ENCODE data around the gene TGFBR3. TPM values are rescaled to one million over a fixed set of nuclear protein-coding genes. Genes with fewer than 3 reads are reported as not detected.

TGFBR3 gene
- 1 to 10 TPM; 3.7 to 4.0 TPM for total RNA-seq

DNA sequence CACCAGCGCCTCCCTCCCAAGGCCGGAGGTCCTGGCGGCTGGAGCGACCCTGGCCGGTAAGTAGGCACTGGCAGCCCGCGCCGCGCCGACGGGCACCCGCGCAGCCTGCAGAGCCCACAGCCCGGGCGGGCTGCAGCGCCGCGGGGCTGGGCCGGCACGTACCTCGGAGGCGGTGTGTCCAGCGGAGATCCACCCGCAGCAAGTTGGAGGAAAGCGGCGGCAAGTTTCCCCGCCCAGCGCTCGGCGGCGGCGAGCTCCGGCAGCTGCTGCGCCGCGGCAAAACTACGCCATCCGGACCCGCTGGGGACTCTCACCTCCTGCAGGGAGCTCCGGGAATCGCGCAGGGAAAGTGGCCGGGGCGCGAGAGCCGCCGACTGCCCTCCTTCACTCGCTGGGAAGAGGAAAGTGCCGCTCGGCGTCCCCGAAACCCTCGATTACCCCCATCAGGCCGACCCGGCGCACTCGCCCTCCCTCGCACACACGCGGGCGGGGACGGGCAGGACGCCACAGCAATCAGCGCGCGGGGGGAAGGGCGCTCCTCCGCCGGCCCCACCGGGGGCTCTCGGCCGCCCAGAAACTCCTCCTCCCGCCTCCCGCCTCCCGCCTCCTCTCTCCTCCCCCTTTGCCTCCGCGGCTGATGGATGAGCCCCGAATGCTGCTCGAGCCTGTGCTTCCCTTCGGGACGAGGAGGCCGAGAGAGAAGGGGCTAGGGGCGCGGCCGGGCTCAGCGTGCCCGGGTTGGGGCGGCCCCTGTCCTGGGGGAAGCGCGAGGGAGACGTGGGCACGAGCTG is at the start of gene TGFBR3:
Gene TGFBR3, minus strand, starts transcription at position 436 of the 791 bp plus-strand sequence. CDS start 24,620 bp downstream, outside the sequence.
- H3K4me3 Mint-ChIP-seq: peak within 1 kb of the TSS; percentile 78
- peaks cover 33% of the 10 kb centered on the region for H3K4me1 Mint-ChIP-seq (ENCODE audit: low read depth)
- peaks cover 3% of the 10 kb centered on the region for H3K36me3 Mint-ChIP-seq (ENCODE audit: low read depth)
- peak within 1 kb of the TSS; percentile 34 for H3K27ac Mint-ChIP-seq
- peaks cover 40% of the 10 kb centered on the region for H3K27me3 Mint-ChIP-seq (ENCODE audit: low read depth)
- DNase-seq (peak; percentile 67), ATAC-seq (peak; percentile 82)
- CTCF ChIA-PET: interaction anchor here (1.1 to 3.3 kb wide), 9 partner anchors 10 to 384 kb away, joined by 3 to 42 read pairs (median 4); no protein-coding TSS in a partner anchor
- H3K9me3 Mint-ChIP-seq (ENCODE audit: insufficient read depth): no peaks in the 10 kb centered on the region
- POLR2A ChIA-PET: interaction anchor here (1.2 kb wide), 1 partner anchor 8 kb away, joined by 3 read pairs; no protein-coding TSS in a partner anchor

DNA sequence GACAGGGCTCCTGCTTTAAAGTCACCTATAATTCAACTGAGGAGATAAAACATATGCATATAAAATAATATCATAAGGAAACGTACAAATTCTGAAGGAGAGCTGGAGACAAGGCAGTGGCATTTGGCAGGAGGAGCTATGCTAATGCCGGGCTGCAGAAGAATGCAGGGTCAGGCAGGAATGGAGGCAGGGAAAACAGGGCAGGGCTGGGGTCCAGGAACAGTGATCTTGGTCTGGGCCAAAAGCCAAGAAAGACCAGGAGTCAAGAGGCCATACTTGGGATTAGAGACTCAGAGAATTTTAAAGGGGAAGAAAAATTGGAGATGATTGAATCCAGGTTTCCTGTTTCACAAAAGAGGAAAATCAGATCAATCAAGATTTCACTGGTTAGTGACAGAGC is 43.3 kb upstream of the TGFBR3 start:
- POLR2A ChIA-PET: no interaction called here
- ATAC-seq (no peak), DNase-seq (no peak)
- Mint-ChIP-seq H3K27ac (no peak overlapping the region), H3K4me1 (ENCODE audit: low read depth) (peaks cover 1% of the 10 kb centered on the region), H3K9me3 (ENCODE audit: insufficient read depth) (no peaks in the 10 kb centered on the region), H3K36me3 (ENCODE audit: low read depth) (no peaks in the 10 kb centered on the region), H3K27me3 (ENCODE audit: low read depth) (peaks cover 2% of the 10 kb centered on the region), H3K4me3 (no peak overlapping the region)
- CTCF ChIA-PET: interaction anchor here (0.9 to 6.3 kb wide), 4 partner anchors 27 to 416 kb away, joined by 3 to 59 read pairs (median 3); no protein-coding TSS in a partner anchor

DNA sequence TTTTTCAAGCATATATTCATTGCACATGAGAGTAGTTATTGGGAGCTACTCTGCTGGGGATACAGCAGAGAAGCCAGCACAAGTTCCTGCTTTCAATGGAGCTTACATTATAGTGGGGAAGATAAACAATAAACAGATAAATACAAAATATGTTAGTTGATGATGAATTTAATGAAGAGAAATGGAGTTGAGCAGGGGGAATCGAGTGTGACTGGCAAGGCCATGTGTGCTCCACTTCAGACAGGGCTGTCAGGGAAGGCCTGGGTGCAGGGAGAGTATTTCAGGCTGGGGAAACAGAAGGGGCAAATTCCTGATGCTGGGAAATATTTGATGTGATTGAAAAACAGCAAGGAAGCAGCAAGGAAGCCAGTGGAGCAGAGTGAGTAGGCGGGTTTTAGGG is 42.1 kb upstream of the TGFBR3 start:
- no peaks in the 10 kb centered on the region for H3K9me3 Mint-ChIP-seq (ENCODE audit: insufficient read depth)
- ATAC-seq (no peak), DNase-seq (no peak)
- ChIA-PET POLR2A (no interaction called here), CTCF (interaction anchor here (0.9 to 6.3 kb wide), 10 partner anchors 12 to 762 kb away, joined by 3 to 59 read pairs (median 4); partner anchors contain the start of gene CDC7)
- no peak overlapping the region for H3K4me3 Mint-ChIP-seq
- no peaks in the 10 kb centered on the region for H3K36me3 Mint-ChIP-seq (ENCODE audit: low read depth)
- peaks cover 8% of the 10 kb centered on the region for H3K4me1 Mint-ChIP-seq (ENCODE audit: low read depth)
- H3K27ac Mint-ChIP-seq: no peak overlapping the region
- peaks cover 2% of the 10 kb centered on the region for H3K27me3 Mint-ChIP-seq (ENCODE audit: low read depth)

DNA sequence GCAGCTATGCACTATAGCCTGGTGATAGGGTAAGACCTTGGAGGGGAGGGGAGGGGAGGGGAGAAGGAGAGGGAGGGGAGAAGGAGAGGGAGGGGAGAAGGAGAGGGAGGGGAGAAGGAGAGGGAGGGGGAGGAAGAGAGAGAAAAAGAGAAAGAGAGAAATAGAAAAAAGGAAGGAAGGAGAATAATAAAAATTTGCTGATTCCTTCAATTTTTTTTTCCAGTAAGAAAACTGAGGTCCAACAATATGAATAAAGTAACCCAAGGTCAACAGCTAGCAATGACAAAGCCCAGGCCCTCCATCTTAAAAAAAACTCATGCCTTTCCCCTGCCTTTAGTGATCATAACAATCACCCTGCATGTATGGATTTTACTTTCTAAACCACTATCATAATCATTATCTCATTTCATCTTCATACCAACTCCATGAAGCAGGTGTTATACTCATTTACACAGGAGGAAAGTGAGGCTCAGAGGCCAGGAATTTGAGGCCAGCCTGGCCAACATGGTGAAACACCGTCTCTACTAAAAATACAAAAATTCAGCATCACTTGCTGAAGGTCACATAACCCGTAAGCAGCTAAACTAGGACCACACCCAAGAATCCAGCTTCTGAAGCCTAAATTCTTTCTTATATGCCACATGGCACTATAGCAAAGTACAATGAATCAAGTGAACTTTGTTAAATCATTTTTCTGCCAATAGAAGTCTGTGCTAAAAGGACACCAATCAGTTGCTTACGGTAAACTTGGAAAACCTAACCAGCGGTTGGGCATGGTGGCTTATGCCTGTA is 39.9 kb upstream of the TGFBR3 start:
- no peaks in the 10 kb centered on the region for H3K36me3 Mint-ChIP-seq (ENCODE audit: low read depth)
- CTCF ChIA-PET: interaction anchor here (1.0 to 6.3 kb wide), 9 partner anchors 41 to 760 kb away, joined by 3 to 59 read pairs (median 4); no protein-coding TSS in a partner anchor
- no peaks in the 10 kb centered on the region for H3K9me3 Mint-ChIP-seq (ENCODE audit: insufficient read depth)
- POLR2A ChIA-PET: interaction anchor here (0.8 kb wide), 1 partner anchor 105 kb away, joined by 3 read pairs; no protein-coding TSS in a partner anchor
- H3K27ac Mint-ChIP-seq: no peak overlapping the region
- H3K27me3 Mint-ChIP-seq (ENCODE audit: low read depth): peaks cover 2% of the 10 kb centered on the region
- no peak overlapping the region for H3K4me3 Mint-ChIP-seq
- no peak for ATAC-seq
- H3K4me1 Mint-ChIP-seq (ENCODE audit: low read depth): peaks cover 8% of the 10 kb centered on the region
- no peak for DNase-seq

DNA sequence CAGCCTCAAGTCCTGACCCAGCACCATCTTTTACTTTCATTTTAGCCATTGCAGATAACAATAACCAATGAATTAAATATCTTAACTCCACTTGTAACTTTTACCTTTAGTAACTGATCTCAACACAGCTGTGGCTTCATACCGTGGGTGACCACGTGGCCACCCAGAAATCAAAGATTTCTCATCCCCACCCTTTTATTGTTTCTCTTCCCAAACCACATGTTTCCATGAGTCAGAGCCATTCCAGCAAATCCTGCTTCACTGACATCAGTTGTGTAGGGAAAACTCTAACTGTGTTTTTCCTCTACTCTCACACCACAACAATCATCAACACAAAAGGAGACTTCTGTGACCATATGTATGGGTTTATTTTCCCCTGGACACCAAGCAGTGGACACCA is 38.2 kb upstream of the TGFBR3 start:
- DNase-seq (no peak), ATAC-seq (no peak)
- no peaks in the 10 kb centered on the region for H3K36me3 Mint-ChIP-seq (ENCODE audit: low read depth)
- ChIA-PET POLR2A (no interaction called here), CTCF (interaction anchor here (6.3 kb wide), 1 partner anchor 411 kb away, joined by 59 read pairs; no protein-coding TSS in a partner anchor)
- H3K27ac Mint-ChIP-seq: no peak overlapping the region
- H3K4me3 Mint-ChIP-seq: no peak overlapping the region
- H3K27me3 Mint-ChIP-seq (ENCODE audit: low read depth): peaks cover 2% of the 10 kb centered on the region
- peaks cover 8% of the 10 kb centered on the region for H3K4me1 Mint-ChIP-seq (ENCODE audit: low read depth)
- no peaks in the 10 kb centered on the region for H3K9me3 Mint-ChIP-seq (ENCODE audit: insufficient read depth)

DNA sequence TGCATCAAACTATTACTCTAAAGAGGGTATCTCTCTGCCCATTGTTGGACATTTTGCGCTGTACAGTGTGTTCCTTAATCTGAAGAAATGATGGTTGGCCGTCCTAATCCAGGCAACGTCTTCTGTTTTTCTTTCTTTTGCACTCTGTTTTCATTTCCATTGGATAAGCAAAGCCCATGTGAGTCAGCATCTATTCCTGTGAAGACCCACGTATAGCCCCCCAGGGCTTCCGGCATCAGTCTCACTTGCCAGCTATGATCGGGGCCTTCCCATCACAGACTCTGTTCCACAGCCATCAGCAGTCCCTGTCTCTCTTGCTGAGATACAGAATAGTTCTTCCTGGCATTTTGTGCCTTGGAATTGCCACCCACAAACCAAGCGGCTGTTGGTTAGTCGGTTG is 34.0 kb upstream of the TGFBR3 start:
- CTCF ChIA-PET: no interaction called here
- Mint-ChIP-seq H3K4me3 (no peak overlapping the region), H3K27ac (no peak overlapping the region), H3K9me3 (ENCODE audit: insufficient read depth) (no peaks in the 10 kb centered on the region), H3K27me3 (ENCODE audit: low read depth) (peaks cover 2% of the 10 kb centered on the region), H3K4me1 (ENCODE audit: low read depth) (peaks cover 8% of the 10 kb centered on the region), H3K36me3 (ENCODE audit: low read depth) (no peaks in the 10 kb centered on the region)
- no peak for ATAC-seq
- DNase-seq: no peak
- POLR2A ChIA-PET: no interaction called here

DNA sequence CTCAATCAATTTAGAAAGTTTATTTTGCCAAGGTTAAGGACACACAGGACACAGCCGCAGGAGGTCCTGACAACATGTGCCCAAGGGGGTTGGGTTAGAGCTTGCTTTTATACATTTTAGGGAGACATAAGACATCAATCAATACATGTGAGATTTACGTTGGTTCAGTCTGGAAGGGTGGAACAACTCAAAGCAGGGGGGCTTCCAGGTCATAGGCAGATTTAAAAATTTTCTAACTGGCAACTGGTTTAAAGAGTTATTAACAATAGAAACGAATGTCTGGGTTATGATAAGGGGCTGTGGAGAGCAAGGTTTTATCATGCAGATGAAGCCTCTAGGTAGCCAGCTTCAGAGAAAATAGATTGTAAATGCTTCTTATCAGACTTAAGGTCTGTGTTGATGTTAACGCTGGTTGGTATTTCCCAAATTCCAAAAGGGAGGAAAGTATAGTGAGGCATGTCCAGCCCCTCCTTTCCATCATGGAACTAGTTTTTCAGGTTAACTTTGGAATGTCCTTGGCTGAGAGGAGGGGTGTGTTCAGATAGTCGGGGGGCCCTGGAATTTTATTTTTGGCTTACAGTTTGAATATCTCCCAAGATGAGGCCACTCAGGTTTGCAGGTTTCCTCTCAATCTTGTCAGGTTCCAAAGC is 31.0 kb upstream of the TGFBR3 start:
- Mint-ChIP-seq H3K27me3 (ENCODE audit: low read depth) (peaks cover 7% of the 10 kb centered on the region), H3K27ac (no peak overlapping the region)

DNA sequence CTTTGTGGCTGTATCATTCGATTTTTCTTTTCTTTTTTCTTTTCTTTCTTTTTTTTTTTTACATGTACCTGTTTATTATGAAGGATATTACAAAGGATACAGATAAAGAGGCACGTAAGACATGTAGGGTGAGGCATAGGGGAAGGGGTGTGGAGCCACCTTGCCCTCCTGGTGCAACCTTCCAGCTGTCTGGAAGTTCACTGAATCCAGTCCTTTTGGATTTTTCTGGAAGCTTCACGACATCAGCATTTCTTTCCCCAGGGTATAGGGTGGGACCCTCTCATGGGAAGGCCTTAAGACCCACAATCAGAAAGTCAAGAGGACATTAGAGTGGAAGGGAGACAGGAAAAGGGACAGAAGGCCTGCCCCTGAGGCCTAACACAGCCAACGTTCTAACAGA is 30.1 kb upstream of the TGFBR3 start:
- Mint-ChIP-seq H3K4me3 (no peak overlapping the region), H3K4me1 (ENCODE audit: low read depth) (no peaks in the 10 kb centered on the region), H3K27me3 (ENCODE audit: low read depth) (peaks cover 7% of the 10 kb centered on the region), H3K36me3 (ENCODE audit: low read depth) (no peaks in the 10 kb centered on the region), H3K27ac (no peak overlapping the region), H3K9me3 (ENCODE audit: insufficient read depth) (no peaks in the 10 kb centered on the region)
- DNase-seq (no peak), ATAC-seq (no peak)
- CTCF ChIA-PET: interaction anchor here (1.5 kb wide), 1 partner anchor 403 kb away, joined by 3 read pairs; no protein-coding TSS in a partner anchor
- POLR2A ChIA-PET: no interaction called here

More for the DNA sequence above, 31.0 kb upstream of the TGFBR3 start:
- Mint-ChIP-seq H3K36me3 (ENCODE audit: low read depth) (no peaks in the 10 kb centered on the region), H3K4me3 (no peak overlapping the region), H3K9me3 (ENCODE audit: insufficient read depth) (no peaks in the 10 kb centered on the region), H3K4me1 (ENCODE audit: low read depth) (no peaks in the 10 kb centered on the region)
- ATAC-seq (no peak), DNase-seq (no peak)
- CTCF ChIA-PET: interaction anchor here (1.1 to 1.5 kb wide), 2 partner anchors 32 to 404 kb away, joined by 3 read pairs; partner anchors contain the start of gene TGFBR3
- POLR2A ChIA-PET: no interaction called here

DNA sequence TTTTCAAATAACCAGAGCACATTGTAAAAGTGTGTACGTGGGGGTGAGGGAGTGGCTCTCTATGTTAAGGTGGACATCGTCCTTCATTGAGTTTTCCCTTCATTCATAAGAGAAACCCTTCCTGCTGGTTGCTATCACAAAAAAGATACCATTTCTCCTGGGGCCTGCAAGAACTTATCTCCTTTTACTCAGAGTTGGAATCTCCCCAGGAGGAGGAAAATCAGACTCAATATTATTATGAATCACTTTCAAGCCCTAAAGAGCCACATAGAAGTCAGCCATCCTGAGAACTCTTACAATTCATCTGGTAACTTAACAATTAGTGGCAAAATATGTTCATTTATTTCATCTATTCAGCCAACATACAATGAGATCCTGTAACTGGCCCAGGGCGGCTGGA is 27.1 kb upstream of the TGFBR3 start:
- ChIA-PET POLR2A (no interaction called here), CTCF (interaction anchor here (1.0 to 1.1 kb wide), 2 partner anchors 394 to 400 kb away, joined by 3 read pairs; no protein-coding TSS in a partner anchor)
- ATAC-seq (no peak), DNase-seq (no peak)
- no peaks in the 10 kb centered on the region for H3K36me3 Mint-ChIP-seq (ENCODE audit: low read depth)
- H3K4me1 Mint-ChIP-seq (ENCODE audit: low read depth): no peaks in the 10 kb centered on the region
- no peaks in the 10 kb centered on the region for H3K9me3 Mint-ChIP-seq (ENCODE audit: insufficient read depth)
- no peak overlapping the region for H3K4me3 Mint-ChIP-seq
- H3K27ac Mint-ChIP-seq: no peak overlapping the region
- H3K27me3 Mint-ChIP-seq (ENCODE audit: low read depth): peaks cover 13% of the 10 kb centered on the region

DNA sequence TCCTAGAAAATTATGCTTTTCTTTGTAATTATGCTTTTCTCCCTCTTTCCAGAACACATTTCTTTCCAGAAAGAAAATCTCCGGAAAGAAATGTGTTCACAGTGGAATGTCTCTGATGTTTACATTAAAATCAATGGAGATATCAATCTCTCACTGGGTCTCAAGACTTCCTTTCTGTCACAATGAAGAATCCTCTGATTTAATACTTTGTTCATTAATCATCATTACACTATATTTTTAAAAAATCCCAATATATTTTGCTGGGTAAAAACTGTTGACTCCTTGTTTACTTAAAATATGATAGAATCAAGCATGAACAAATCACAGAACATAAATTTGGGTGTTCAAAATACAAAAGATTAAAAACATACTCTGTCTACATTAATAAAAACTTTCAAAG is 26.3 kb upstream of the TGFBR3 start:
- ChIA-PET POLR2A (no interaction called here), CTCF (no interaction called here)
- H3K36me3 Mint-ChIP-seq (ENCODE audit: low read depth): no peaks in the 10 kb centered on the region
- H3K4me1 Mint-ChIP-seq (ENCODE audit: low read depth): no peaks in the 10 kb centered on the region
- H3K4me3 Mint-ChIP-seq: no peak overlapping the region
- ATAC-seq: no peak
- H3K27me3 Mint-ChIP-seq (ENCODE audit: low read depth): peaks cover 13% of the 10 kb centered on the region
- no peak overlapping the region for H3K27ac Mint-ChIP-seq
- DNase-seq: no peak
- no peaks in the 10 kb centered on the region for H3K9me3 Mint-ChIP-seq (ENCODE audit: insufficient read depth)

DNA sequence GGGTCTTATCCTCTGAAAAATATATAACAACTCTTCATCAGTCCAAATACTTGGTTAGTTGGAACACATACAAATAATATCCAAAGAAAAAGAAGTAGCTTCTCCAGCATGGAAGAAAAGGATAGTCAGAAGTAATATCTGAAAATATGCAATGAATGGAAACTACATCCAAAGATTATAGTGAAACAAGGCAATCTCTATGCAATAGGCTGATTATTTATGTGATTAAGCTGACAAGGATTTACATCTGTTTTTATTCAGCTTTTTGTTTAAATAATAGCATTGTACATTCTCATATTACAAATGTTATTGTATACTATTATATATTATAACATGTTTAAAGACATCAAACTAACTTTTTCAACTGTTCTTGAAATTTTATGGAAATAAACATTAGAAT is 15.3 kb upstream of the TGFBR3 start:
- no peak for DNase-seq
- ATAC-seq: no peak
- H3K27ac Mint-ChIP-seq: no peak overlapping the region
- ChIA-PET POLR2A (interaction anchor here (0.6 kb wide), 1 partner anchor 1229 kb away, joined by 3 read pairs; no protein-coding TSS in a partner anchor), CTCF (interaction anchor here (0.7 kb wide), 1 partner anchor 90 kb away, joined by 3 read pairs; no protein-coding TSS in a partner anchor)
- no peak overlapping the region for H3K4me3 Mint-ChIP-seq
- H3K27me3 Mint-ChIP-seq (ENCODE audit: low read depth): peaks cover 13% of the 10 kb centered on the region
- no peaks in the 10 kb centered on the region for H3K36me3 Mint-ChIP-seq (ENCODE audit: low read depth)
- H3K9me3 Mint-ChIP-seq (ENCODE audit: insufficient read depth): no peaks in the 10 kb centered on the region
- H3K4me1 Mint-ChIP-seq (ENCODE audit: low read depth): no peaks in the 10 kb centered on the region
